CD4-positive, CD25-positive, alpha-beta regulatory T cell (primary cell): ENCODE data around the gene HK3. TPM values are rescaled to one million over a fixed set of nuclear protein-coding genes. Genes with fewer than 3 reads are reported as not detected.
"Not testable (repeated sequence)": the region's sequence is repeated elsewhere in the genome, so short reads cannot be mapped to it uniquely, and the experiment has no call there.

Experiments
- ATAC-seq, 2 donors: fragments of 150-1000 bp; cut with Tn5 transposase; one replicate each; pipeline ENCODE4 v1.10.0; 2021; ENCODE audit warnings: low read depth in 2 of 2, moderate number of reproducible peaks in 2 of 2, moderate library complexity in 1 of 2
- DNase-seq, 3 donors: peaks; one replicate each; pipeline versions ENCODE4 v3.0.0 to v3.0.0-alpha.2; 2012 to 2022; ENCODE audit warnings: mixed read lengths in 1 of 3
- H3K27ac ChIP-seq: one replicate; pipeline ENCODE4 v1.7.0; 2013; ENCODE audit warnings: mild to moderate bottlenecking, low read length; ENCODE audit not compliant: insufficient read depth, poor library complexity, severe bottlenecking
- H3K27me3 ChIP-seq: one replicate; pipeline ENCODE4 v1.7.0; 2013; ENCODE audit warnings: low read length; ENCODE audit not compliant: control insufficient read depth, insufficient read depth
- H3K36me3 ChIP-seq: one replicate; pipeline ENCODE4 v1.7.0; 2013; ENCODE audit warnings: mild to moderate bottlenecking, low read length, moderate library complexity; ENCODE audit not compliant: control insufficient read depth, insufficient read depth
- H3K4me1 ChIP-seq: 2 replicates; pipeline ENCODE4 v1.7.0; 2013; ENCODE audit warnings: mild to moderate bottlenecking, low read length; ENCODE audit not compliant: insufficient read depth, control insufficient read depth, poor library complexity, severe bottlenecking
- H3K4me3 ChIP-seq: one replicate; pipeline ENCODE4 v1.7.0; 2013; ENCODE audit warnings: low read depth, mild to moderate bottlenecking, low read length, moderate library complexity
- H3K9me3 ChIP-seq, 2 experiments: 1 replicate in 1 of 2; 2 replicates in 1 of 2; pipeline ENCODE4 v1.7.0; 2013; ENCODE audit warnings: low read length in 2 of 2, mild to moderate bottlenecking in 1 of 2, moderate library complexity in 1 of 2; ENCODE audit not compliant: control insufficient read depth in 2 of 2
- H3K27ac Mint-ChIP-seq, 3 donors: one replicate each; pipeline ENCODE4 v1.8.0; 2020 to 2022; ENCODE audit warnings: mild to moderate bottlenecking in 3 of 3, mixed read lengths in 3 of 3, moderate library complexity in 2 of 3
- H3K27me3 Mint-ChIP-seq: one replicate; pipeline ENCODE4 v1.8.0; 2022; ENCODE audit warnings: mild to moderate bottlenecking, mixed read lengths
- H3K36me3 Mint-ChIP-seq: one replicate; pipeline ENCODE4 v1.8.0; 2020; ENCODE audit warnings: mixed read lengths
- H3K4me1 Mint-ChIP-seq, 4 donors: one replicate each; pipeline ENCODE4 v1.8.0; 2020 to 2022; ENCODE audit warnings: mixed read lengths in 4 of 4, mild to moderate bottlenecking in 1 of 4
- H3K4me3 Mint-ChIP-seq, 4 donors: one replicate each; pipeline ENCODE4 v1.8.0; 2020 to 2022; ENCODE audit warnings: mild to moderate bottlenecking in 4 of 4, mixed read lengths in 4 of 4, moderate library complexity in 3 of 4
- H3K9me3 Mint-ChIP-seq, 7 donors: one replicate each; pipeline ENCODE4 v1.8.0; 2020 to 2022; ENCODE audit warnings: mixed read lengths in 7 of 7, mild to moderate bottlenecking in 3 of 7, moderate library complexity in 2 of 7
- polyA plus RNA-seq, 4 donors: library from polyadenylated mRNA; unstranded; fragments of 300-500 nt; fragmentation: Illumina TruSeq; gene quantifications; one replicate each; pipeline ENCODE4 v1.2.3, GENCODE V29; 2021
- total RNA-seq: library from RNA; stranded (reverse); gene quantifications from one replicate; pipeline ENCODE4 v1.2.3, GENCODE V29; 2022

Gene HK3
- total and polyA plus RNA-seq, 5 donors from 2014 or later, result 0.09 to 0.33 (median 0.23) TPM; not detected in 1

- Histone ChIP-seq H3K9me3 (no peaks in the 10 kb centered on the region), H3K4me1 (peaks cover 2% of the 10 kb centered on the region), H3K27me3 (no peaks in the 10 kb centered on the region), H3K4me3 (no peak overlapping the region), H3K36me3 (no peaks in the 10 kb centered on the region), H3K27ac (no peak overlapping the region)
- peaks cover 0 to 11% (median 6%) of the 10 kb centered on the region in 4 donors for H3K4me1 Mint-ChIP-seq
- ATAC-seq (peak in 1 of 2 donors; percentile 22), DNase-seq (peak in 1 of 3 donors; percentile 11)
- H3K36me3 Mint-ChIP-seq, result no peaks in the 10 kb centered on the region
- H3K27me3 Mint-ChIP-seq, result peaks cover 9% of the 10 kb centered on the region
- peaks cover 0 to 2% (median 0%) of the 10 kb centered on the region in 7 donors for H3K9me3 Mint-ChIP-seq
- no peak overlapping the region for H3K4me3 Mint-ChIP-seq
- H3K27ac Mint-ChIP-seq, result no peak overlapping the region
Measured at GRCh38 chr5:176875783-176876505, 23.2 kb downstream of the HK3 start.

- Histone ChIP-seq H3K4me1 (peaks cover 2% of the 10 kb centered on the region), H3K27ac (no peak overlapping the region), H3K9me3 (no peaks in the 10 kb centered on the region), H3K36me3 (no peaks in the 10 kb centered on the region), H3K4me3 (no peak overlapping the region), H3K27me3 (no peaks in the 10 kb centered on the region)
- Mint-ChIP-seq H3K27me3 (peaks cover 9% of the 10 kb centered on the region), H3K27ac (peak overlapping the region in 1 of 3 donors; percentile 50), H3K36me3 (no peaks in the 10 kb centered on the region), H3K9me3 (peaks cover 0 to 2% (median 0%) of the 10 kb centered on the region in 7 donors), H3K4me3 (no peak overlapping the region), H3K4me1 (peaks cover 0 to 11% (median 6%) of the 10 kb centered on the region in 4 donors)
- ATAC-seq (no peak), DNase-seq (no peak)
Measured at GRCh38 chr5:176875014-176875550, 24.1 kb downstream of the HK3 start.

- H3K4me3 Mint-ChIP-seq, result no peak overlapping the region
- Histone ChIP-seq H3K27ac (no peak overlapping the region), H3K4me3 (no peak overlapping the region), H3K4me1 (peaks cover 2% of the 10 kb centered on the region), H3K9me3 (no peaks in the 10 kb centered on the region), H3K27me3 (no peaks in the 10 kb centered on the region), H3K36me3 (no peaks in the 10 kb centered on the region)
- no peak overlapping the region for H3K27ac Mint-ChIP-seq
- H3K4me1 Mint-ChIP-seq, result peaks cover 0 to 11% (median 6%) of the 10 kb centered on the region in 4 donors
- H3K36me3 Mint-ChIP-seq, result no peaks in the 10 kb centered on the region
- peaks cover 9% of the 10 kb centered on the region for H3K27me3 Mint-ChIP-seq
- H3K9me3 Mint-ChIP-seq, result peaks cover 0 to 2% (median 0%) of the 10 kb centered on the region in 7 donors
- DNase-seq (no peak), ATAC-seq (no peak)
Measured at GRCh38 chr5:176874198-176874780, 24.9 kb downstream of the HK3 start.

- Histone ChIP-seq H3K36me3 (no peaks in the 10 kb centered on the region), H3K4me3 (no peak overlapping the region), H3K9me3 (no peaks in the 10 kb centered on the region), H3K27ac (no peak overlapping the region), H3K4me1 (peaks cover 2% of the 10 kb centered on the region), H3K27me3 (no peaks in the 10 kb centered on the region)
- Mint-ChIP-seq H3K4me1 (peaks cover 0 to 11% (median 6%) of the 10 kb centered on the region in 4 donors), H3K9me3 (peaks cover 0 to 2% (median 0%) of the 10 kb centered on the region in 7 donors), H3K4me3 (no peak overlapping the region), H3K27me3 (peaks cover 9% of the 10 kb centered on the region), H3K36me3 (no peaks in the 10 kb centered on the region), H3K27ac (no peak overlapping the region)
- no peak for DNase-seq
- no peak for ATAC-seq
Measured at GRCh38 chr5:176873541-176874172, 25.5 kb downstream of the HK3 start.

- not testable (repeated sequence) for DNase-seq, H3K27me3 ChIP-seq, H3K27me3 Mint-ChIP-seq, ATAC-seq, H3K27ac ChIP-seq, H3K27ac Mint-ChIP-seq, H3K36me3 Mint-ChIP-seq, H3K36me3 ChIP-seq, H3K9me3 ChIP-seq, H3K4me1 ChIP-seq, H3K9me3 Mint-ChIP-seq, H3K4me3 ChIP-seq, H3K4me3 Mint-ChIP-seq
- peaks cover 0 to 11% (median 6%) of the 10 kb centered on the region in 4 donors for H3K4me1 Mint-ChIP-seq
Measured at GRCh38 chr5:176873011-176873410, 26.1 kb downstream of the HK3 start.

- H3K27me3 ChIP-seq, H3K4me1 ChIP-seq, DNase-seq, H3K4me3 Mint-ChIP-seq, H3K36me3 ChIP-seq, H3K9me3 Mint-ChIP-seq, H3K9me3 ChIP-seq, ATAC-seq, H3K27ac ChIP-seq, H3K27ac Mint-ChIP-seq, H3K4me3 ChIP-seq, H3K36me3 Mint-ChIP-seq: not testable (repeated sequence)
- peaks cover 10% of the 10 kb centered on the region for H3K27me3 Mint-ChIP-seq
- peaks cover 0 to 11% (median 6%) of the 10 kb centered on the region in 4 donors for H3K4me1 Mint-ChIP-seq
Measured at GRCh38 chr5:176872586-176872985, 26.6 kb downstream of the HK3 start.

- H3K9me3 ChIP-seq, H3K27ac Mint-ChIP-seq, H3K4me3 ChIP-seq, H3K4me1 Mint-ChIP-seq, H3K9me3 Mint-ChIP-seq, H3K4me3 Mint-ChIP-seq, H3K4me1 ChIP-seq, H3K27ac ChIP-seq, ATAC-seq, H3K36me3 ChIP-seq, H3K36me3 Mint-ChIP-seq, DNase-seq, H3K27me3 ChIP-seq: not testable (repeated sequence)
- peaks cover 17% of the 10 kb centered on the region for H3K27me3 Mint-ChIP-seq
Measured at GRCh38 chr5:176870644-176871043, 28.5 kb downstream of the HK3 start.
